ENCODE results near the gene SULT4A1.

SULT4A1 gene

GRCh38 chr22:43850529-43850928, 11.8 kb downstream of the SULT4A1 start:
- TF ChIP-seq ZNF384 (IDR thresholded peaks at IDR 0.05) (no peak), HDGF (IDR thresholded peaks at IDR 0.05; ENCODE audit: borderline replicate concordance) (no peak), SP1 (IDR thresholded peaks at IDR 0.05) (no peak), BHLHE40 (IDR thresholded peaks at IDR 0.05; ENCODE audit: borderline replicate concordance) (no peak), PKNOX1 (IDR thresholded peaks at IDR 0.05) (no peak), FOXA1 (IDR thresholded peaks at IDR 0.05) (no peak)
- ChIA-PET POLR2A (no interaction called here), CTCF (no interaction called here)
- DNase-seq (ENCODE audit: extremely low spot score) = no peak

DNA sequence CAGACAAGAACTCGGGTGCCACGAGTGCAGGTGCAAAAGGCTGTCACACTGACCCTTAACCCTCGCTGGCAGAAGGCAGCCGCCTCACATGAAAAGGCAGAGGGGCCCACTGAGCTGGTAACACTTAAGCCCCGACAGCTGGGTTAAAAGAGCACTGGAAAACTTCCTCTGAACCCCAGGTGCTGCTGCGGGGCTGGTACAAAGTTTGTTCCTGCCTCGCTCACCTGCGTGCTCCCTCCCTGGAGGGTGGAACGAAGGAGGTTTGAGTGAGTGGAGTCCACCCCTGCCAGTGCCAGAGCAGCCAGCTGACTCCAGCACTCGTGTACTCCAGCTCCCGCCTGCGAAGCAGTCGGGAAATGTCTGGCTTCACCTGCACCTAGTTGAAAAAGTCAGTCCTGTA, 12.6 kb downstream of the SULT4A1 start:
- no peak for DNase-seq (ENCODE audit: extremely low spot score)
- ChIA-PET CTCF (interaction anchor here (1.6 to 2.0 kb wide), 2 partner anchors 23 to 33 kb away, joined by 3 to 8 read pairs; no protein-coding TSS in a partner anchor), POLR2A (no interaction called here)
- TF ChIP-seq NFRKB (IDR thresholded peaks at IDR 0.05) (no peak), CTBP1 (IDR thresholded peaks at IDR 0.05; ENCODE audit: borderline replicate concordance) (no peak), ZNF384 (IDR thresholded peaks at IDR 0.05) (no peak), LEF1 (IDR thresholded peaks at IDR 0.05; ENCODE audit: borderline replicate concordance) (no peak), FOXM1 (IDR thresholded peaks at IDR 0.05; ENCODE audit: borderline replicate concordance) (no peak), FOXA1 (IDR thresholded peaks at IDR 0.05) (no peak), SUZ12 (IDR thresholded peaks at IDR 0.05) (no peak), FOXK2 (IDR thresholded peaks at IDR 0.05) (no peak), PKNOX1 (IDR thresholded peaks at IDR 0.05) (no peak), ELF4 (IDR thresholded peaks at IDR 0.05) (no peak), BHLHE40 (IDR thresholded peaks at IDR 0.05; ENCODE audit: borderline replicate concordance) (no peak), HDGF (IDR thresholded peaks at IDR 0.05; ENCODE audit: borderline replicate concordance) (no peak), L3MBTL2 (conservative IDR thresholded peaks at IDR 0.05) (no peak), ARNT (IDR thresholded peaks at IDR 0.05) (no peak)

DNA sequence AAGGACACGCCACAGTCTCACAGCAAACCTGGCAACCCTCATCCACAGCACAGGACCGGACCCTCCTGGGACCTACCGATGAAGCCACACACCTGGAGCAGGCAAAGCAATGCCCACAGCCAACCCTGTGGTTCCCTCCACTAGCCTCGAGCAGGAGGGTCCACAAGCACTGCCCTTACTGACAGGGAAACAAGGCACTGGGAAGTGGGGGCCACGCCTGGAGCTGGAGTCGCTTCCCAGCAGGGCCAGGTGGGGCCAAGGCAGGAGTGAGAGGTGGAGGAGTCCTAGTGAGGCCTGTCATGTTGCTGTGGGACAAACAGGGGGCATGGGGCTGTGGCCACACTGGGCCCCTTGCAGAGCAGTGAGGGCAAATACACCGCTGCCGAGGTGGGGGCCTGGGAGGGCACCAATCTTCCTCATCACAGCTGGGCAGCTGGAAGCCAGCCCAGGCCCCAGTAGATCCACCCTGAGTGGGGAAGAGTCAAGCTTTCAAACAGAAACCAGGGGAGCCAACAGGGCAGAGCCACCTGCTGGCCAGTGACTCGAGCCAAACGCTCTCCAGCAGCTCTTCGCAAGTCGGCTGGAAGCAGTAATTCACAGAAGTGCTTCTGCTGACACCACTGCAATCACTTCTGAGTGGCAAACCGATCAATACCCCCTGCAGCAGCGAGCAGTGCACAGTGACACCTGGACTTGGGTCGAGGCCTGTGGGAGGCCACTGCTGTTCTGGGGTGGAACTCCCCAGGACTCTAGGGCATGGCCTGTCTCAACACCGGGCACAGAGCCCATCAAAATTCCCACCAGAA, 13.7 kb downstream of the SULT4A1 start:
- ChIA-PET CTCF (interaction anchor here (1.6 to 2.0 kb wide), 2 partner anchors 22 to 34 kb away, joined by 3 to 8 read pairs; no protein-coding TSS in a partner anchor), POLR2A (no interaction called here)
- peak; percentile 39 for DNase-seq (ENCODE audit: extremely low spot score)

GRCh38 chr22:43847376-43848289, 14.7 kb downstream of the SULT4A1 start:
- DNase-seq (ENCODE audit: extremely low spot score) = no peak
- ChIA-PET POLR2A (no interaction called here), CTCF (interaction anchor here (2.0 kb wide), 1 partner anchor 35 kb away, joined by 8 read pairs; no protein-coding TSS in a partner anchor)

More for the DNA sequence above, 13.7 kb downstream of the SULT4A1 start:
- TF ChIP-seq FOXM1 (IDR thresholded peaks at IDR 0.05; ENCODE audit: borderline replicate concordance) (no peak), ZNF384 (IDR thresholded peaks at IDR 0.05) (no peak), FOXK2 (IDR thresholded peaks at IDR 0.05) (no peak), ELF4 (IDR thresholded peaks at IDR 0.05) (no peak), L3MBTL2 (conservative IDR thresholded peaks at IDR 0.05) (no peak), CTBP1 (IDR thresholded peaks at IDR 0.05; ENCODE audit: borderline replicate concordance) (no peak), HDGF (IDR thresholded peaks at IDR 0.05; ENCODE audit: borderline replicate concordance) (no peak), LEF1 (IDR thresholded peaks at IDR 0.05; ENCODE audit: borderline replicate concordance) (no peak), TARDBP (IDR thresholded peaks at IDR 0.05) (no peak), ARNT (IDR thresholded peaks at IDR 0.05) (no peak), NFRKB (IDR thresholded peaks at IDR 0.05) (no peak), SUZ12 (IDR thresholded peaks at IDR 0.05) (no peak), BHLHE40 (IDR thresholded peaks at IDR 0.05; ENCODE audit: borderline replicate concordance) (no peak), PKNOX1 (IDR thresholded peaks at IDR 0.05) (no peak), FOXA1 (IDR thresholded peaks at IDR 0.05) (no peak), SP1 (IDR thresholded peaks at IDR 0.05) (no peak)

DNA sequence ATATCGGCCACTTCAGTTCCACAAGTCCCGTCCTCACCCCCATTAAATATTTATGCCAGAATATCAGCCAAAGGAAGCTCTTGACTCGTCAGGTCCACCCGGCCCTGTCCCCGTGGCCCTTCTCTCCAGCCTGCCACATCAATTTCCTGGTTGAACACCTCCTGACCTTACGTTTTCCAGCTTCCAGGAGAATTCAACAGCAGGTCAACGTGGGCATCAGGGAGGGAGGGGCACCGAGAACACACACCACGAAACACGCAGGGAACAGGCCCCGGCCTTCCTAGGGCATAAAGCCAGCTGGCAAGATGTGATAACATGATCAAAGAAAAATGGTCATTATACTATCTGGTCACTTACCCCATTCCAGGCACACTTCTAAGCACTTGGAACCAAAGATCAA, 15.3 kb downstream of the SULT4A1 start:
- TF ChIP-seq LEF1 (IDR thresholded peaks at IDR 0.05; ENCODE audit: borderline replicate concordance) = no peak
- POLR2A ChIA-PET = no interaction called here
- CTCF ChIA-PET = no interaction called here
- DNase-seq (ENCODE audit: extremely low spot score) = no peak

More at GRCh38 chr22:43847376-43848289, 14.7 kb downstream of the SULT4A1 start:
- no peak for TF ChIP-seq FOXK2 (IDR thresholded peaks at IDR 0.05)
- TF ChIP-seq ARNT (IDR thresholded peaks at IDR 0.05) = no peak
- TF ChIP-seq L3MBTL2 (conservative IDR thresholded peaks at IDR 0.05) = no peak
- no peak for TF ChIP-seq HDGF (IDR thresholded peaks at IDR 0.05; ENCODE audit: borderline replicate concordance)
- TF ChIP-seq FOXA1 (IDR thresholded peaks at IDR 0.05) = no peak
- TF ChIP-seq ZNF384 (IDR thresholded peaks at IDR 0.05) = no peak
- TF ChIP-seq ELF4 (IDR thresholded peaks at IDR 0.05) = no peak
- no peak for TF ChIP-seq NFRKB (IDR thresholded peaks at IDR 0.05)
- no peak for TF ChIP-seq FOXM1 (IDR thresholded peaks at IDR 0.05; ENCODE audit: borderline replicate concordance)

Data from HEK293T (cell line).